Gastroesophageal sphincter (tissue), 4 donors: ENCODE results near the gene KLK11. TPM values are rescaled to one million over a fixed set of nuclear protein-coding genes. Genes with fewer than 3 reads are reported as not detected.

Experiments
- ATAC-seq: fragments of 150-250 bp; one replicate; pipeline ENCODE4 v1.9.1; 2016; ENCODE audit warnings: mild to moderate bottlenecking, moderate library complexity
- H3K27ac ChIP-seq, 4 donors: fragments of 200-600 bp; sonication (generic) in 3 of 4; 1 replicate in 3 of 4; 2 replicates in 1 of 4; pipeline ENCODE4 v1.5.1; 2016 to 2019
- H3K27me3 ChIP-seq: fragments of 200-600 bp; sonication (generic); one replicate; pipeline ENCODE4 v1.5.1; 2019
- H3K36me3 ChIP-seq, 2 donors: fragments of 200-600 bp; sonication (generic); one replicate each; pipeline ENCODE4 v1.5.1; 2019; ENCODE audit warnings: control low read depth in 1 of 2
- H3K4me1 ChIP-seq, 3 donors: fragments of 200-600 bp; sonication (generic); 1 replicate in 2 of 3; 2 replicates in 1 of 3; pipeline ENCODE4 v1.5.1; 2016 to 2019; ENCODE audit warnings: control low read depth in 2 of 3
- H3K4me3 ChIP-seq, 2 donors: fragments of 200-600 bp; sonication (generic); one replicate each; pipeline ENCODE4 v1.5.1; 2019; ENCODE audit warnings: mild to moderate bottlenecking in 1 of 2, moderate library complexity in 1 of 2
- H3K9me3 ChIP-seq, 3 donors: fragments of 200-600 bp; sonication (generic); one replicate each; pipeline ENCODE4 v1.5.1; 2017 to 2019; ENCODE audit warnings: control low read depth in 2 of 3
- CTCF ChIP-seq, 4 experiments: fragments of 200-600 bp in 2 of 4; fragments of 450-650 bp in 2 of 4; sonication (generic) in 1 of 4; IDR thresholded peaks; one replicate each; pipeline ENCODE4 v1.5.1; 2017 to 2019; ENCODE audit warnings: antibody characterized with exemption in 4 of 4, mild to moderate bottlenecking in 2 of 4, moderate library complexity in 2 of 4
- EP300 ChIP-seq: sonication (generic); formaldehyde crosslinking; IDR thresholded peaks from one replicate; pipeline ENCODE4 v1.6.1; 2017; ENCODE audit warnings: antibody characterized with exemption, mild to moderate bottlenecking
- POLR2A ChIP-seq, 2 donors: fragments of 450-650 bp; IDR thresholded peaks; one replicate each; pipeline ENCODE4 v1.6.1; 2017; ENCODE audit warnings: antibody characterized with exemption in 2 of 2, mild to moderate bottlenecking in 2 of 2, moderate library complexity in 1 of 2
- POLR2AphosphoS5 ChIP-seq: sonication (generic); formaldehyde crosslinking; IDR thresholded peaks from one replicate; pipeline ENCODE4 v1.6.1; 2017; ENCODE audit warnings: antibody characterized with exemption
- WGBS, 2 donors: methylation state at CpG; one replicate each; pipeline ENCODE4 v1.1.5; 2018; ENCODE audit warnings: low coverage in 1 of 2; 5-methylcytosine and 5-hydroxymethylcytosine counted together
- total RNA-seq, 4 donors: library from RNA; depleted of rRNA; stranded (reverse); fragments of >200 nt; gene quantifications; one replicate each; pipeline ENCODE4 v1.1.0, GENCODE V29; 2016

KLK11 gene
- 10 to 100 TPM in 1 of 4 donors, under 1 TPM in 1, not detected in 2; 0.78 to 12.3 TPM for total RNA-seq

- H3K27ac ChIP-seq = no peak within 1 kb of the TSS
- no peaks in the 10 kb centered on the region for H3K9me3 ChIP-seq
- 86% methylated on average over 5 of the region's 11 CpGs; no CpG with 5 or more reads in 1 of the 2 donors for WGBS, 2 donors
- no peak within 1 kb of the TSS for H3K4me3 ChIP-seq
- H3K27me3 ChIP-seq = peaks cover 93% of the 10 kb centered on the region
- no peaks in the 10 kb centered on the region for H3K4me1 ChIP-seq
- no peaks in the 10 kb centered on the region for H3K36me3 ChIP-seq
- TF ChIP-seq POLR2A (IDR thresholded peaks at IDR 0.05) (no peak), EP300 (no peak), CTCF (IDR thresholded peaks at IDR 0.05) (no peak), POLR2AphosphoS5 (no peak)
- no peak for ATAC-seq
These were observed at the start of gene KLK11 for GRCh38 chr19:51026554-51026831. KLK11 (minus strand) TSS chr19:51026616; CDS start chr19:51025631, 985 bp downstream.

- no peaks in the 10 kb centered on the region for H3K36me3 ChIP-seq
- H3K27me3 ChIP-seq = peaks cover 69% of the 10 kb centered on the region
- 77 to 92% methylated on average over 5 of the region's 5 CpGs for WGBS, 2 donors
- no peak overlapping the region for H3K27ac ChIP-seq
- H3K4me3 ChIP-seq = no peak overlapping the region
- no peak for TF ChIP-seq POLR2AphosphoS5
- TF ChIP-seq EP300 = no peak
- no peak for TF ChIP-seq CTCF (IDR thresholded peaks at IDR 0.05)
- TF ChIP-seq POLR2A (IDR thresholded peaks at IDR 0.05) = no peak
- ATAC-seq = no peak
- peaks cover 0 to 23% (median 0%) of the 10 kb centered on the region in 3 donors for H3K9me3 ChIP-seq
- no peaks in the 10 kb centered on the region for H3K4me1 ChIP-seq
These were observed 49.6 kb upstream of the KLK11 start for GRCh38 chr19:51075998-51076397.

- Histone ChIP-seq H3K27ac (no peak overlapping the region), H3K4me1 (no peaks in the 10 kb centered on the region), H3K9me3 (peaks cover 0 to 23% (median 0%) of the 10 kb centered on the region in 3 donors), H3K4me3 (no peak overlapping the region), H3K36me3 (no peaks in the 10 kb centered on the region), H3K27me3 (peaks cover 62% of the 10 kb centered on the region)
- TF ChIP-seq EP300 (no peak), POLR2AphosphoS5 (no peak), CTCF (IDR thresholded peaks at IDR 0.05) (no peak), POLR2A (IDR thresholded peaks at IDR 0.05) (no peak)
- ATAC-seq = no peak
- WGBS, 2 donors = 42 to 72% methylated on average over 3 to 4 of the region's 4 CpGs
These were observed 44.6 kb upstream of the KLK11 start for GRCh38 chr19:51071095-51071405.

- H3K9me3 ChIP-seq = peaks cover 0 to 23% (median 0%) of the 10 kb centered on the region in 3 donors
- H3K27me3 ChIP-seq = peaks cover 62% of the 10 kb centered on the region
- ATAC-seq = no peak
- 40 to 65% methylated on average over 1 to 5 of the region's 5 CpGs for WGBS, 2 donors
- H3K27ac ChIP-seq = no peak overlapping the region
- H3K36me3 ChIP-seq = no peaks in the 10 kb centered on the region
- no peak overlapping the region for H3K4me3 ChIP-seq
- TF ChIP-seq EP300 (no peak), POLR2AphosphoS5 (no peak), CTCF (IDR thresholded peaks at IDR 0.05) (no peak), POLR2A (IDR thresholded peaks at IDR 0.05) (no peak)
- H3K4me1 ChIP-seq = no peaks in the 10 kb centered on the region
These were observed 44.1 kb upstream of the KLK11 start for GRCh38 chr19:51070334-51071094.

- ATAC-seq = no peak
- Histone ChIP-seq H3K36me3 (no peaks in the 10 kb centered on the region), H3K27me3 (peaks cover 68% of the 10 kb centered on the region), H3K9me3 (no peaks in the 10 kb centered on the region), H3K27ac (no peak overlapping the region), H3K4me1 (peaks cover 0 to 9% (median 0%) of the 10 kb centered on the region in 3 donors), H3K4me3 (no peak overlapping the region)
- TF ChIP-seq EP300 (no peak), POLR2A (IDR thresholded peaks at IDR 0.05) (no peak), POLR2AphosphoS5 (no peak), CTCF (IDR thresholded peaks at IDR 0.05) (no peak)
- WGBS, 2 donors = 39 to 55% methylated on average over 5 to 7 of the region's 7 CpGs
These were observed 40.2 kb upstream of the KLK11 start for GRCh38 chr19:51066393-51067186.
